GM06990 (cell line): ENCODE measurements around the gene TCTN3.

Source experiments
- DNase-seq: peaks from one replicate; pipeline ENCODE4 v3.0.0-alpha.2; 2011; ENCODE audit not compliant: insufficient read length; ENCODE audit errors: extremely low read depth
- H3K27me3 ChIP-seq: replicated peaks from 2 replicates; pipeline ENCODE4 v1.6.0; 2011; ENCODE audit warnings: low read length; ENCODE audit not compliant: control insufficient read depth, insufficient read depth
- H3K36me3 ChIP-seq: 2 replicates; pipeline ENCODE4 v1.5.1; 2011; ENCODE audit warnings: low read length; ENCODE audit not compliant: control insufficient read depth, insufficient read depth
- H3K4me3 ChIP-seq: replicated peaks from 2 replicates; pipeline ENCODE4 v1.5.1; 2011; ENCODE audit warnings: low read depth, mild to moderate bottlenecking, control low read depth, low read length
- CTCF ChIP-seq: IDR thresholded peaks from 2 replicates; pipeline ENCODE4 v1.5.1; 2011; ENCODE audit warnings: low read length, control low read depth, mild to moderate bottlenecking, inconsistent platforms; ENCODE audit not compliant: insufficient read depth, poor library complexity, severe bottlenecking

Gene TCTN3

GRCh38 chr10:95616446-95616845 is 77.3 kb downstream of the TCTN3 start:
- DNase-seq = no peak
- H3K36me3 ChIP-seq = peaks cover 40% of the 10 kb centered on the region
- no peak for TF ChIP-seq CTCF
- H3K4me3 ChIP-seq = no peak overlapping the region
- no peaks in the 10 kb centered on the region for H3K27me3 ChIP-seq
